Measurements from ENCODE around the gene KBTBD8. TPM values are rescaled to one million over a fixed set of nuclear protein-coding genes. Genes with fewer than 3 reads are reported as not detected.

Gene KBTBD8
- total and polyA plus RNA-seq, 2 of the 13 experiments (the other 11 are each of a cell fraction or from before 2014, with no cell fraction given) = 1.1 to 7.6 TPM

DNA sequence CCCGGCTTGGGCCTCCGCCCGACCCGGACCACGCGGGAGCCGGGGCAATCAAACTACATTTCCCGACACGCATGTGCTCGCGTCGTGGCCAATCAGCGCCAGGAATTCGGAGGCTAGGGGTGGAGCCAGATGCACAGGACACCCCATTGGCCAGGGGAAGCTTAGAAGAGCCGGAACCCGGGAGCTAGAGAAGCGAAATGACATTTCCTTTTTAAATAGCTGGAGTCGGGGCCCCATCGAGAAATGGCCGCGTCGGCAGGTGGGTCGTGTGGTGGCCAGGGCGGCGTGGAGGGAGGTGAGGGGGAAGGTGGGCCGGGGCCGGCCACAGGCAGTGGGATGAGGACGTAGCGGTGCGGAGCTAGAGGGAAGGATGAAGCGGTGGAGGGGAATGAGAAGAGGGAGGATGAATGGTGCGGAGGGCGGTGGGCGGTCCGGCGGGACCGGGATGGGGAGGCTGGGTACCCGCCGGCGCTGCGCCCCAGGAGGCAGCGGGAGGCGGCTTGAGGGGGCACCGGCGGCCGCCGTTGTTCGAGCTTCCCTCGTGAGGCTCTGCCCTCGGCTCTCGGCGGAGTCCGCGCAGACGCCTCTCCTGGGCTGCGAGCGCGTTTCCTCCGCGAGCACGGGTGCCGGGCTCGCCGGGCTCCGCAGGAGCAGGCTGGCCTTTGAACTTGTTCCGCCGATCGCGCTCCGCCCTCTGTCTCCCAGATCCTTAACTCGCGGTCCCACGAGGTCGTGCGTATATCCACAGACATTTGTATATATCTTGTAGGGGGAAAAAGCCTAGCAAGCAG lies at the start of gene KBTBD8 (continued):
- TF ChIP-seq, protein P1, sequence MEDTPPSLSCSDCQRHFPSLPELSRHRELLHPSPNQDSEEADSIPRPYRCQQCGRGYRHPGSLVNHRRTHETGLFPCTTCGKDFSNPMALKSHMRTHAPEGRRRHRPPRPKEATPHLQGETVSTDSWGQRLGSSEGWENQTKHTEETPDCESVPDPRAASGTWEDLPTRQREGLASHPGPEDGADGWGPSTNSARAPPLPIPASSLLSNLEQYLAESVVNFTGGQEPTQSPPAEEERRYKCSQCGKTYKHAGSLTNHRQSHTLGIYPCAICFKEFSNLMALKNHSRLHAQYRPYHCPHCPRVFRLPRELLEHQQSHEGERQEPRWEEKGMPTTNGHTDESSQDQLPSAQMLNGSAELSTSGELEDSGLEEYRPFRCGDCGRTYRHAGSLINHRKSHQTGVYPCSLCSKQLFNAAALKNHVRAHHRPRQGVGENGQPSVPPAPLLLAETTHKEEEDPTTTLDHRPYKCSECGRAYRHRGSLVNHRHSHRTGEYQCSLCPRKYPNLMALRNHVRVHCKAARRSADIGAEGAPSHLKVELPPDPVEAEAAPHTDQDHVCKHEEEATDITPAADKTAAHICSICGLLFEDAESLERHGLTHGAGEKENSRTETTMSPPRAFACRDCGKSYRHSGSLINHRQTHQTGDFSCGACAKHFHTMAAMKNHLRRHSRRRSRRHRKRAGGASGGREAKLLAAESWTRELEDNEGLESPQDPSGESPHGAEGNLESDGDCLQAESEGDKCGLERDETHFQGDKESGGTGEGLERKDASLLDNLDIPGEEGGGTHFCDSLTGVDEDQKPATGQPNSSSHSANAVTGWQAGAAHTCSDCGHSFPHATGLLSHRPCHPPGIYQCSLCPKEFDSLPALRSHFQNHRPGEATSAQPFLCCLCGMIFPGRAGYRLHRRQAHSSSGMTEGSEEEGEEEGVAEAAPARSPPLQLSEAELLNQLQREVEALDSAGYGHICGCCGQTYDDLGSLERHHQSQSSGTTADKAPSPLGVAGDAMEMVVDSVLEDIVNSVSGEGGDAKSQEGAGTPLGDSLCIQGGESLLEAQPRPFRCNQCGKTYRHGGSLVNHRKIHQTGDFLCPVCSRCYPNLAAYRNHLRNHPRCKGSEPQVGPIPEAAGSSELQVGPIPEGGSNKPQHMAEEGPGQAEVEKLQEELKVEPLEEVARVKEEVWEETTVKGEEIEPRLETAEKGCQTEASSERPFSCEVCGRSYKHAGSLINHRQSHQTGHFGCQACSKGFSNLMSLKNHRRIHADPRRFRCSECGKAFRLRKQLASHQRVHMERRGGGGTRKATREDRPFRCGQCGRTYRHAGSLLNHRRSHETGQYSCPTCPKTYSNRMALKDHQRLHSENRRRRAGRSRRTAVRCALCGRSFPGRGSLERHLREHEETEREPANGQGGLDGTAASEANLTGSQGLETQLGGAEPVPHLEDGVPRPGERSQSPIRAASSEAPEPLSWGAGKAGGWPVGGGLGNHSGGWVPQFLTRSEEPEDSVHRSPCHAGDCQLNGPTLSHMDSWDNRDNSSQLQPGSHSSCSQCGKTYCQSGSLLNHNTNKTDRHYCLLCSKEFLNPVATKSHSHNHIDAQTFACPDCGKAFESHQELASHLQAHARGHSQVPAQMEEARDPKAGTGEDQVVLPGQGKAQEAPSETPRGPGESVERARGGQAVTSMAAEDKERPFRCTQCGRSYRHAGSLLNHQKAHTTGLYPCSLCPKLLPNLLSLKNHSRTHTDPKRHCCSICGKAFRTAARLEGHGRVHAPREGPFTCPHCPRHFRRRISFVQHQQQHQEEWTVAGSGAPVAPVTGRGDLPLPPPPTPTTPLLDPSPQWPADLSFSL (CRISPR knock-in tag; IDR thresholded peaks at IDR 0.05) = no peak
- TF ChIP-seq ZNF350 (CRISPR knock-in tag; IDR thresholded peaks at IDR 0.05; ENCODE audit: borderline replicate concordance, low read depth) = no peak
- TF ChIP-seq, protein P2, sequence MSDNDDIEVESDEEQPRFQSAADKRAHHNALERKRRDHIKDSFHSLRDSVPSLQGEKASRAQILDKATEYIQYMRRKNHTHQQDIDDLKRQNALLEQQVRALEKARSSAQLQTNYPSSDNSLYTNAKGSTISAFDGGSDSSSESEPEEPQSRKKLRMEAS (IDR thresholded peaks at IDR 0.05) = peak; percentile 91
- no peak for TF ChIP-seq ZNF569 (CRISPR knock-in tag; IDR thresholded peaks at IDR 0.05; ENCODE audit: borderline replicate concordance)
- TF ChIP-seq KLF6 (CRISPR knock-in tag; IDR thresholded peaks at IDR 0.05) = no peak
- TF ChIP-seq, protein P3, sequence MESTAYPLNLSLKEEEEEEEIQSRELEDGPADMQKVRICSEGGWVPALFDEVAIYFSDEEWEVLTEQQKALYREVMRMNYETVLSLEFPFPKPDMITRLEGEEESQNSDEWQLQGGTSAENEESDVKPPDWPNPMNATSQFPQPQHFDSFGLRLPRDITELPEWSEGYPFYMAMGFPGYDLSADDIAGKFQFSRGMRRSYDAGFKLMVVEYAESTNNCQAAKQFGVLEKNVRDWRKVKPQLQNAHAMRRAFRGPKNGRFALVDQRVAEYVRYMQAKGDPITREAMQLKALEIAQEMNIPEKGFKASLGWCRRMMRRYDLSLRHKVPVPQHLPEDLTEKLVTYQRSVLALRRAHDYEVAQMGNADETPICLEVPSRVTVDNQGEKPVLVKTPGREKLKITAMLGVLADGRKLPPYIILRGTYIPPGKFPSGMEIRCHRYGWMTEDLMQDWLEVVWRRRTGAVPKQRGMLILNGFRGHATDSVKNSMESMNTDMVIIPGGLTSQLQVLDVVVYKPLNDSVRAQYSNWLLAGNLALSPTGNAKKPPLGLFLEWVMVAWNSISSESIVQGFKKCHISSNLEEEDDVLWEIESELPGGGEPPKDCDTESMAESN (CRISPR knock-in tag; conservative IDR thresholded peaks at IDR 0.05) = no peak
- TF ChIP-seq ZNF674 (CRISPR knock-in tag; IDR thresholded peaks at IDR 0.05; ENCODE audit: low read depth) = no peak
- TF ChIP-seq KDM5A (IDR thresholded peaks at IDR 0.05; ENCODE audit: borderline replicate concordance, low read length) = peak; percentile 68
- TF ChIP-seq TBX2 (CRISPR knock-in tag; IDR thresholded peaks at IDR 0.05; ENCODE audit: borderline replicate concordance) = no peak
- TF ChIP-seq RFX3 (CRISPR knock-in tag; IDR thresholded peaks at IDR 0.05) = no peak
- TF ChIP-seq NCOA2 (CRISPR knock-in tag; IDR thresholded peaks at IDR 0.05) = no peak
- no peak for TF ChIP-seq ZNF501 (CRISPR knock-in tag; IDR thresholded peaks at IDR 0.05)
- TF ChIP-seq ZNF101 (CRISPR knock-in tag; IDR thresholded peaks at IDR 0.05; ENCODE audit: borderline replicate concordance, low read depth) = no peak
- TF ChIP-seq ZNF33B (CRISPR knock-in tag; IDR thresholded peaks at IDR 0.05) = no peak
- TF ChIP-seq FOXA3 (CRISPR knock-in tag; IDR thresholded peaks at IDR 0.05) = no peak
- TF ChIP-seq NFRKB (IDR thresholded peaks at IDR 0.05) = no peak
- no peak for TF ChIP-seq NR3C1 (CRISPR knock-in tag; IDR thresholded peaks at IDR 0.05)
- TF ChIP-seq ZBTB38 (CRISPR knock-in tag; IDR thresholded peaks at IDR 0.05) = no peak
- peak; percentile 20; the same call in 1 of the 2 replicates for TF ChIP-seq MXD4 (CRISPR knock-in tag; IDR thresholded peaks at IDR 0.05)
- TF ChIP-seq, protein P4, sequence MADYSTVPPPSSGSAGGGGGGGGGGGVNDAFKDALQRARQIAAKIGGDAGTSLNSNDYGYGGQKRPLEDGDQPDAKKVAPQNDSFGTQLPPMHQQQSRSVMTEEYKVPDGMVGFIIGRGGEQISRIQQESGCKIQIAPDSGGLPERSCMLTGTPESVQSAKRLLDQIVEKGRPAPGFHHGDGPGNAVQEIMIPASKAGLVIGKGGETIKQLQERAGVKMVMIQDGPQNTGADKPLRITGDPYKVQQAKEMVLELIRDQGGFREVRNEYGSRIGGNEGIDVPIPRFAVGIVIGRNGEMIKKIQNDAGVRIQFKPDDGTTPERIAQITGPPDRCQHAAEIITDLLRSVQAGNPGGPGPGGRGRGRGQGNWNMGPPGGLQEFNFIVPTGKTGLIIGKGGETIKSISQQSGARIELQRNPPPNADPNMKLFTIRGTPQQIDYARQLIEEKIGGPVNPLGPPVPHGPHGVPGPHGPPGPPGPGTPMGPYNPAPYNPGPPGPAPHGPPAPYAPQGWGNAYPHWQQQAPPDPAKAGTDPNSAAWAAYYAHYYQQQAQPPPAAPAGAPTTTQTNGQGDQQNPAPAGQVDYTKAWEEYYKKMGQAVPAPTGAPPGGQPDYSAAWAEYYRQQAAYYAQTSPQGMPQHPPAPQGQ (CRISPR knock-in tag; IDR thresholded peaks at IDR 0.05; ENCODE audit: borderline replicate concordance) = no peak

Data from HepG2 (cell line).